Sigmoid colon (tissue), 4 donors: ENCODE measurements around the gene ALCAM.

Experiments used
- CTCF ChIP-seq, 4 experiments: fragments of 450-650 bp in 3 of 4; fragments of 200-600 bp in 1 of 4; IDR thresholded peaks; one replicate each; pipeline ENCODE4 v1.5.1; 2016 to 2019; ENCODE audit warnings: antibody characterized with exemption in 4 of 4, mild to moderate bottlenecking in 3 of 4, moderate library complexity in 2 of 4
- EP300 ChIP-seq, 4 donors: sonication (generic); formaldehyde crosslinking; IDR thresholded peaks; one replicate each; pipeline ENCODE4 v1.6.1; 2017; ENCODE audit warnings: antibody characterized with exemption in 4 of 4
- POLR2A ChIP-seq, 2 donors: fragments of 450-650 bp; IDR thresholded peaks; one replicate each; pipeline ENCODE4 v1.6.1; 2016; ENCODE audit warnings: antibody characterized with exemption in 2 of 2, mild to moderate bottlenecking in 2 of 2, moderate library complexity in 2 of 2

GRCh38 chr3:105343991-105344390, 22.7 kb upstream of the ALCAM start:
- TF ChIP-seq CTCF (IDR thresholded peaks at IDR 0.05) (no peak), POLR2A (IDR thresholded peaks at IDR 0.05) (no peak), EP300 (IDR thresholded peaks at IDR 0.05) (no peak)
